ENCODE data around the gene ZNF366. TPM values are rescaled to one million over a fixed set of nuclear protein-coding genes. Genes with fewer than 3 reads are reported as not detected.

The ZNF366 gene
- total RNA-seq, 4 donors from 2014 or later = 0.70 to 2.5 (median 1.3) TPM

- TF ChIP-seq CTCF (IDR thresholded peaks at IDR 0.05) (no peak), POLR2A (IDR thresholded peaks at IDR 0.05) (no peak)
- DNase-seq = no peak
- H3K27ac ChIP-seq = no peak overlapping the region
Observed at GRCh38 chr5:72511774-72512592, 4.8 kb upstream of the ZNF366 start.

GRCh38 chr5:72511366-72511765, 4.2 kb upstream of the ZNF366 start:
- no peak overlapping the region for H3K27ac ChIP-seq
- H3K27me3 ChIP-seq = no peaks in the 10 kb centered on the region
- no peak for DNase-seq
- no peaks in the 10 kb centered on the region for H3K9me3 ChIP-seq
- TF ChIP-seq POLR2A (IDR thresholded peaks at IDR 0.05) = no peak
- TF ChIP-seq CTCF (IDR thresholded peaks at IDR 0.05) = no peak
- H3K4me1 ChIP-seq = peaks cover 0 to 14% (median 0%) of the 10 kb centered on the region in 4 donors
- H3K4me3 ChIP-seq = no peak overlapping the region
- H3K36me3 ChIP-seq = no peaks in the 10 kb centered on the region

More at GRCh38 chr5:72511774-72512592, 4.8 kb upstream of the ZNF366 start:
- no peak overlapping the region for H3K4me3 ChIP-seq
- no peaks in the 10 kb centered on the region for H3K36me3 ChIP-seq
- no peaks in the 10 kb centered on the region for H3K27me3 ChIP-seq
- H3K9me3 ChIP-seq = no peaks in the 10 kb centered on the region
- peaks cover 0 to 14% (median 0%) of the 10 kb centered on the region in 4 donors for H3K4me1 ChIP-seq

- peak overlapping the region in 1 of 4 donors; percentile 46 for H3K27ac ChIP-seq
- peaks cover 0 to 14% (median 0%) of the 10 kb centered on the region in 4 donors for H3K4me1 ChIP-seq
- no peaks in the 10 kb centered on the region for H3K36me3 ChIP-seq
- H3K9me3 ChIP-seq = no peaks in the 10 kb centered on the region
- no peak for DNase-seq
- H3K27me3 ChIP-seq = no peaks in the 10 kb centered on the region
- H3K4me3 ChIP-seq = no peak overlapping the region
- no peak for TF ChIP-seq POLR2A (IDR thresholded peaks at IDR 0.05)
- TF ChIP-seq CTCF (IDR thresholded peaks at IDR 0.05) = no peak
Observed at GRCh38 chr5:72510610-72511181, 3.5 kb upstream of the ZNF366 start.

GRCh38 chr5:72509401-72509800, 2.2 kb upstream of the ZNF366 start:
- H3K4me3 ChIP-seq = no peak overlapping the region
- H3K4me1 ChIP-seq = peaks cover 0 to 14% (median 0%) of the 10 kb centered on the region in 4 donors
- H3K27ac ChIP-seq = peak overlapping the region in 1 of 4 donors; percentile 46
- H3K9me3 ChIP-seq = no peaks in the 10 kb centered on the region
- no peak for DNase-seq
- TF ChIP-seq POLR2A (IDR thresholded peaks at IDR 0.05) (no peak), CTCF (IDR thresholded peaks at IDR 0.05) (no peak)
- no peaks in the 10 kb centered on the region for H3K27me3 ChIP-seq
- no peaks in the 10 kb centered on the region for H3K36me3 ChIP-seq

- TF ChIP-seq POLR2A (IDR thresholded peaks at IDR 0.05) (no peak), CTCF (IDR thresholded peaks at IDR 0.05) (no peak)
- no peak overlapping the region for H3K4me3 ChIP-seq
- peak overlapping the region in 2 of 4 donors; percentile 25 to 46 for H3K27ac ChIP-seq
- peaks cover 0 to 14% (median 0%) of the 10 kb centered on the region in 4 donors for H3K4me1 ChIP-seq
- no peaks in the 10 kb centered on the region for H3K36me3 ChIP-seq
- H3K9me3 ChIP-seq = no peaks in the 10 kb centered on the region
- DNase-seq = no peak
- H3K27me3 ChIP-seq = no peaks in the 10 kb centered on the region
Observed at GRCh38 chr5:72508241-72509170, 1.3 kb upstream of the ZNF366 start.
